HepG2 (cell line): ENCODE measurements around the gene ELP4. TPM values are rescaled to one million over a fixed set of nuclear protein-coding genes. Genes with fewer than 3 reads are reported as not detected.

Source experiments
- BCLAF1 ChIP-seq: fragments of 450-650 bp; IDR thresholded peaks from 2 replicates; pipeline ENCODE4 v1.6.1; 2017; ENCODE audit warnings: mild to moderate bottlenecking
- E2F5 ChIP-seq: sonication (generic); formaldehyde crosslinking; conservative IDR thresholded peaks from 2 replicates; pipeline ENCODE4 v1.4.0; 2020; ENCODE audit warnings: missing genetic modification reagents
- KLF15 ChIP-seq: sonication (generic); formaldehyde crosslinking; IDR thresholded peaks from 2 replicates; pipeline ENCODE4 v1.8.1; 2023; ENCODE audit warnings: borderline replicate concordance, mild to moderate bottlenecking, inconsistent platforms, missing genetic modification reagents, mixed read lengths
- MLX ChIP-seq: IDR thresholded peaks from 2 replicates; pipeline ENCODE4 v1.6.1; 2016
- MTF1 ChIP-seq: sonication (generic); formaldehyde crosslinking; IDR thresholded peaks from 2 replicates; pipeline ENCODE4 v1.5.0; 2020; ENCODE audit warnings: missing genetic modification reagents
- NFIC ChIP-seq: IDR thresholded peaks from 2 replicates; pipeline ENCODE4 v1.6.1; 2012; ENCODE audit warnings: mild to moderate bottlenecking, low read length, inconsistent platforms
- RFX3 ChIP-seq: IDR thresholded peaks from 2 replicates; pipeline ENCODE4 v1.6.1; 2016; ENCODE audit warnings: missing biosample characterization, missing genetic modification reagents
- SIN3A ChIP-seq: IDR thresholded peaks from 2 replicates; pipeline ENCODE4 v1.6.1; 2011; ENCODE audit warnings: low read depth, mild to moderate bottlenecking, control low read depth, low read length, borderline replicate concordance
- SOX6 ChIP-seq, 2 experiments: fragments of 450-650 bp in 1 of 2; sonication (generic) in 1 of 2; formaldehyde crosslinking in 1 of 2; IDR thresholded peaks; 2 replicates each; pipeline versions ENCODE4 v1.4.0 to v1.6.1; 2017 to 2020; ENCODE audit warnings: antibody characterized with exemption in 1 of 2, mild to moderate bottlenecking in 1 of 2, missing genetic modification reagents in 1 of 2
- THRA ChIP-seq: sonication (generic); formaldehyde crosslinking; IDR thresholded peaks from 2 replicates; pipeline ENCODE4 v1.4.0; 2020; ENCODE audit warnings: missing genetic modification reagents, borderline replicate concordance
- ZBTB39 ChIP-seq: sonication (generic); formaldehyde crosslinking; IDR thresholded peaks from 2 replicates; pipeline ENCODE4 v1.5.0; 2020; ENCODE audit warnings: missing genetic modification reagents
- ZMYM4 ChIP-seq: sonication (generic); formaldehyde crosslinking; IDR thresholded peaks from 2 replicates; pipeline ENCODE4 v1.8.1; 2023; ENCODE audit warnings: mild to moderate bottlenecking, missing genetic modification reagents
- ZNF205 ChIP-seq: IDR thresholded peaks from 2 replicates; pipeline ENCODE4 v1.6.1; 2018; ENCODE audit warnings: missing biosample characterization, missing genetic modification reagents
- ZNF431 ChIP-seq: sonication (generic); formaldehyde crosslinking; IDR thresholded peaks from 2 replicates; pipeline ENCODE4 v1.9.0; 2022; ENCODE audit warnings: missing genetic modification reagents, low read depth, mild to moderate bottlenecking, borderline replicate concordance
- ZSCAN12 ChIP-seq: sonication (generic); formaldehyde crosslinking; IDR thresholded peaks from 2 replicates; pipeline ENCODE4 v1.9.0; 2021; ENCODE audit warnings: mild to moderate bottlenecking, missing genetic modification reagents
- polyA plus RNA-seq, 8 experiments: library from polyadenylated mRNA; depleted of rRNA in 3 of 8; stranded (reverse) in 7 of 8; unstranded in 1 of 8; fragments of >200 nt; fragmentation: Illumina TruSeq in 4 of 8; extraction: Trizol in 4 of 8; gene quantifications; 2 replicates each; pipeline versions ENCODE4 v1.2.1 to v1.2.3, GENCODE V29; 2011 to 2016; ENCODE audit warnings: low read depth in 4 of 8, missing spikeins in 1 of 8, mixed read lengths in 1 of 8; ENCODE audit not compliant: insufficient read depth in 1 of 8
- total RNA-seq, 5 experiments: library from RNA; depleted of rRNA; stranded (reverse); fragments of >200 nt; fragmentation: Illumina TruSeq; extraction: Trizol; gene quantifications; 2 replicates each; pipeline ENCODE4 v1.2.3, GENCODE V29; 2016; ENCODE audit warnings: low read depth in 1 of 5

ELP4 gene
- total and polyA plus RNA-seq, 2 of the 13 experiments (the other 11 are each of a cell fraction or from before 2014, with no cell fraction given) = 12.8 to 19.1 TPM

GRCh38 chr11:31606893-31607292 lies 97.3 kb downstream of the ELP4 start (continued):
- TF ChIP-seq BCLAF1 (no peak), ZNF431 (CRISPR knock-in tag) (no peak), SIN3A (no peak), KLF15 (no peak), THRA (CRISPR knock-in tag) (no peak), E2F5 (CRISPR knock-in tag) (no peak), ZMYM4 (CRISPR knock-in tag) (no peak), SOX6 (IDR thresholded peaks at IDR 0.05) (no peak), SOX6 (CRISPR knock-in tag; IDR thresholded peaks at IDR 0.05) (no peak), NFIC (no peak), RFX3 (CRISPR knock-in tag) (no peak), MLX (CRISPR knock-in tag) (no peak), MTF1 (CRISPR knock-in tag) (no peak), ZBTB39 (CRISPR knock-in tag) (no peak), ZNF205 (CRISPR knock-in tag) (no peak), ZSCAN12 (CRISPR knock-in tag) (no peak)
